A673 (cell line): ENCODE measurements around the gene SNCAIP. TPM values are rescaled to one million over a fixed set of nuclear protein-coding genes. Genes with fewer than 3 reads are reported as not detected.

Experiments used
- BruUV-seq: library from RNA; stranded (reverse); fragments of 400-500 nt; replicated peaks from 2 replicates; lab custom pipeline; 2021; lab: Mats Ljungman, UMichigan
- CTCF ChIA-PET: fragments of 300-600 bp; sonication (Branson Sonifier 250); formaldehyde crosslinking; loops from one replicate; lab custom pipeline; 2022; ENCODE audit warnings: antibody characterized with exemption; lab: Charles Lee
- POLR2A ChIA-PET: fragments of 300-600 bp; sonication (Branson Sonifier 250); formaldehyde crosslinking; loops from one replicate; lab custom pipeline; 2022; ENCODE audit warnings: antibody characterized with exemption; ENCODE audit not compliant: low non-redundant PET; lab: Charles Lee
- DNase-seq: peaks from one replicate; pipeline ENCODE4 v3.0.0-alpha.2; 2015; ENCODE audit warnings: low spot score
- H3K27ac ChIP-seq: fragments of 200-600 bp; sonication (generic); 2 replicates; pipeline ENCODE4 v1.5.1; 2016; ENCODE audit warnings: mixed run types, low read depth, mild to moderate bottlenecking, mixed read lengths, antibody characterized with exemption, low read length; ENCODE audit not compliant: poor library complexity, severe bottlenecking
- H3K27me3 ChIP-seq: fragments of 200-600 bp; sonication (generic); replicated peaks from 2 replicates; pipeline ENCODE4 v1.6.1; 2017; ENCODE audit warnings: mixed run types, low read depth, mild to moderate bottlenecking, mixed read lengths, antibody characterized with exemption, low read length; ENCODE audit not compliant: insufficient read depth, poor library complexity
- H3K36me3 ChIP-seq: fragments of 200-600 bp; sonication (generic); 2 replicates; pipeline ENCODE4 v1.6.1; 2016; ENCODE audit warnings: mixed run types, mild to moderate bottlenecking, mixed read lengths, antibody characterized with exemption, low read length; ENCODE audit not compliant: insufficient read depth, poor library complexity, severe bottlenecking
- H3K4me1 ChIP-seq: fragments of 200-600 bp; sonication (generic); 2 replicates; pipeline ENCODE4 v1.6.1; 2017; ENCODE audit warnings: mixed run types, mild to moderate bottlenecking, mixed read lengths, antibody characterized with exemption, low read length; ENCODE audit not compliant: insufficient read depth, poor library complexity, severe bottlenecking
- H3K4me3 ChIP-seq: fragments of 200-600 bp; sonication (generic); 2 replicates; pipeline ENCODE4 v1.5.1; 2016; ENCODE audit warnings: low read depth, mixed run types, mild to moderate bottlenecking, mixed read lengths, low read length; ENCODE audit not compliant: poor library complexity, severe bottlenecking
- H3K9me3 ChIP-seq: fragments of 200-600 bp; sonication (generic); 2 replicates; pipeline ENCODE4 v1.6.1; 2016; ENCODE audit warnings: mixed run types, low read depth, mild to moderate bottlenecking, mixed read lengths, antibody characterized with exemption, low read length; ENCODE audit not compliant: poor library complexity, severe bottlenecking
- CTCF ChIP-seq: fragments of 300-800, 200-600 bp; sonication (generic); conservative IDR thresholded peaks from 2 replicates; pipeline ENCODE4 v1.5.1; 2017; ENCODE audit warnings: low read depth, mild to moderate bottlenecking, antibody characterized with exemption, low read length, moderate library complexity, mixed read lengths
- EZH2 ChIP-seq: fragments of 200-600 bp; sonication (generic); IDR thresholded peaks from 2 replicates; pipeline ENCODE4 v1.6.1; 2017; ENCODE audit warnings: borderline replicate concordance, low read depth, mild to moderate bottlenecking, mixed read lengths, antibody characterized with exemption, low read length; ENCODE audit not compliant: poor library complexity, severe bottlenecking
- intact Hi-C: fragments of 100-400 bp; cut with micrococcal nuclease; formaldehyde crosslinking; loops from one replicate; pipeline ENCODE4 v1.10.0; 2022; ENCODE audit not compliant: unreplicated experiment
- total RNA-seq: library from RNA; stranded (reverse); gene quantifications from 2 replicates; pipeline ENCODE4 v1.2.3, GENCODE V29; 2021

Gene SNCAIP
- total RNA-seq, 1 experiment from 2014 or later, result not detected

GRCh38 chr5:122362361-122362760 is 50.3 kb downstream of the SNCAIP start:
- BruUV-seq, result no TSS peak
- Histone ChIP-seq H3K27ac (no peak overlapping the region), H3K9me3 (no peaks in the 10 kb centered on the region), H3K36me3 (no peaks in the 10 kb centered on the region), H3K4me3 (no peak overlapping the region), H3K4me1 (no peaks in the 10 kb centered on the region), H3K27me3 (peaks cover 3% of the 10 kb centered on the region)
- TF ChIP-seq CTCF (no peak), EZH2 (no peak)
- ChIA-PET CTCF (no interaction called here), POLR2A (no interaction called here)
- intact Hi-C loops, result no loop called here
- no peak for DNase-seq

- no peak overlapping the region for H3K4me3 ChIP-seq
- no peaks in the 10 kb centered on the region for H3K9me3 ChIP-seq
- ChIA-PET CTCF (no interaction called here), POLR2A (no interaction called here)
- H3K36me3 ChIP-seq, result no peaks in the 10 kb centered on the region
- intact Hi-C loops, result no loop called here
- TF ChIP-seq EZH2 (no peak), CTCF (no peak)
- no peak overlapping the region for H3K27ac ChIP-seq
- no peak for DNase-seq
- BruUV-seq, result no TSS peak
- H3K4me1 ChIP-seq, result no peaks in the 10 kb centered on the region
- H3K27me3 ChIP-seq, result peaks cover 3% of the 10 kb centered on the region
Measured at GRCh38 chr5:122363623-122364022, 51.6 kb downstream of the SNCAIP start.

GRCh38 chr5:122366501-122366900 is 54.5 kb downstream of the SNCAIP start:
- TF ChIP-seq EZH2, result no peak
- TF ChIP-seq CTCF, result no peak
- Histone ChIP-seq H3K27ac (no peak overlapping the region), H3K27me3 (peaks cover 9% of the 10 kb centered on the region), H3K36me3 (no peaks in the 10 kb centered on the region), H3K4me3 (no peak overlapping the region), H3K9me3 (no peaks in the 10 kb centered on the region), H3K4me1 (no peaks in the 10 kb centered on the region)
- intact Hi-C loops, result no loop called here
- POLR2A ChIA-PET, result no interaction called here
- no peak for DNase-seq
- CTCF ChIA-PET, result no interaction called here
- BruUV-seq, result no TSS peak
